ENCODE measurements around the gene STK24. TPM values are rescaled to one million over a fixed set of nuclear protein-coding genes. Genes with fewer than 3 reads are reported as not detected.
"Not testable (repeated sequence)": the region's sequence is repeated elsewhere in the genome, so short reads cannot be mapped to it uniquely, and the experiment has no call there.

STK24 gene
- 27.3 and 43.2 TPM in 2 replicates for total RNA-seq
- 46.3 TPM for polyA plus RNA-seq (2012)

DNA sequence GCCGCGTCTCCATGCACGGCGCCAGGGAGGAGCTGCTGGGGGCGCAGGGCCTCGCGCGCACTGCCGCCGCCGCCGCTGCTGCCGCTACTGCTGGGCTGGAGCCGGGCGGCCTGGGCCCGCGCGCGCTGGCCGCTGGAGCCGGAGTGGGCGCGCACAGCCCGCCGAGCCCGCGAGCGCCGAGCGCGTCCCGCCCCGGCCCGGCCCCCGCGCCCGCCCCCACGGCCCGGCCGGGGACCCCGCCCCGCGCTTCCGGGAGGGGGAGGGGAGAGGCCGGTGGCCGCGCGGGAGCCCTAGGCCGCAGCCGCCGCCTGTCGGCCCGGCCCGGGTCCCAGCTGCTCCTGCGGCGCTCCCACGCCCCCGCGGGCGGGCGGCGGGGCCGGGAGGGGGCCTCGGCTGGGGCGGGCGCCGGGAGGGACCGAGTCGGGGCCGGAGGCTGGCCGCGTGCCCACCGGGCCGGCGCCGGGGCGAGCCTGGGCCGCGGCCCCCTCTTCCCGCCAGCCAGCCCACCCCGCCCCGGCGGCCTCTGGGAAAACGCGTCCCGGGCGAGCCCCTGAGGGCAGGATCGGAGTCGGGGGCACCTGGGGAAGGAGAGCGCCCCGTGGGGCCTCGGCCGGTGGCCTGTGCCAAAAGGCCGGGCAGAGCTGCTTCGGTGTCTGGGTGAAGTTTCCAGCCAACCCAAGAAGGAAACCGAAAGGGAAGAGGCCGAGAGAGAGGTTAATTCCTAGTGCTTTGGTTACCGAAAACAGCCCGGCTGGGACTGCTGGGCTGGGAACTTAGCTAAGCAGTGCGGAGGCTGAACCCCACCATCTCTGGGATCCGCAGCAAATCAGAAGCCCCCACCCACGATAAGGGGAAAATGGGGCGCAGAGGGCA is at the start of gene STK24:
Gene STK24 (minus strand): TSS at position 145 of the 873 bp plus-strand sequence. CDS start 321 bp downstream, outside the sequence.
- peak; percentile 79 for DNase-seq (ENCODE audit: low read depth)

DNA sequence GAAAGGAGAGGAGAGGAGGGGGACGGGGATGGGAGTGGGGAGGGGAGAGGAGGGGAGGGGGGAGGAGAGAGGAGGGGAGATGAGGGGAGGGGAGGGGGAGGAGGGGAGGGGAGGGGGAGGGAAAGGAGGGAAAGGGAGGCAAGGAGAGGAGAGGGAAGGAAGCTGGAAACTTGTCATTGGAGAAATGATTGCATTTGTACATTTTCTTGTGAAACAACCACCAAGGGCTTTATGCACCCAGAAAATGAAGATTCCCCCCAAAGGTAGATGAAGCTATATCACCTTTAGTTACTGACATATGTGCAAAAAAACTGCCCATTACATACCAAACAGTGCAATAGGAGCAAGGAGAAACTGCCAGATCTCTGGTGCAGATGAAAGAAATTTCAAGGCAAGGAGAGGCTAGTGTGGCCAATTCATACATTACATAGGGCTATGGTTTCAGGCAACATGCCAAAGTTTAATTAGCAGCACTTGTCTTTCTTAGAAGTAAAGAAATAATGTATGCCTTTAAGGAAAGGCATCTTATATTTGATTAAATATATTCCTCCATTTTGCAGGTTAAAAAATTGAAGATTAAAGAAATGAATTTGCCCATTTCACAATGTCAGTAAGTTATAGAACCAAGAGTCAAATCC is 49.5 kb upstream of the STK24 start:
- no peak for DNase-seq (ENCODE audit: low read depth)

DNA sequence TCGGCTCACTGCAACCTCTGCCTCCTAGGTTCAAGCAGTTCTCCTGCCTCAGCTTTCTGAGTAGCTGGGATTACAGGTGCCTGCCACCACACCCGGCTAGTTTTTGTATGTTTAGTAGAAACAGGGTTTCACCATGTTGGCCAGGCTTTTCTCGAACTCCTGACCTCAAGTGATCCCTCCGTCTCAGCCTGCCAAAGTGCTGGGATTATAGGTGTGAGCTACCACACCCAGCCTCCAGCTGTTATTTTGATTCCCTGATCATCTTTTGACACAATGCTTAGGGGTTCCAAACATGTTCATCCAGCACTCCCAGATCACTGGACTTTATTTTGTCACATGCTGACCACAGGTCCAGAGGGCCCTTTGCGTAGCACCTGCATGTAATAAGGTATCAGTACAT is 47.7 kb upstream of the STK24 start:
- not testable (repeated sequence) for DNase-seq (ENCODE audit: low read depth)

DNA sequence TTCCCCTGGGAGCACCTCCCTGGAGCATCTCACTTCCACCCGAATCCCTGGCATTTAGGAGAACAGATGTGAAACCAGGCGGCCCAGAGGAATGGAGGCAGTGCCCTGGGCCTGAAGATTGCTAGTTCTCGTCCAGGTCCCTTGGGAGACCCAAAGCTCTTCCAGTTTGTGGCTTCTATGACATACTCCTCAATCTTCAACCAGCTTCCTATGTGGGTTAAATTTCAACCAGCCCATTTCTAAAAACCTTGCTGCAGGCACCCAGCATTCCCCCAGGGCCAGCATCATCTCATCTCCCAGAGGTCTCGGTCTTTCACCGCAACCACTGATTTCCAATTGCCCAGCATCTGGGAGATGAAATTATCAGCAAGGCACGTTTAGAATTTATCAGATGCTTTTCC is 46.0 kb upstream of the STK24 start:
- peak; percentile 15 for DNase-seq (ENCODE audit: low read depth)

DNA sequence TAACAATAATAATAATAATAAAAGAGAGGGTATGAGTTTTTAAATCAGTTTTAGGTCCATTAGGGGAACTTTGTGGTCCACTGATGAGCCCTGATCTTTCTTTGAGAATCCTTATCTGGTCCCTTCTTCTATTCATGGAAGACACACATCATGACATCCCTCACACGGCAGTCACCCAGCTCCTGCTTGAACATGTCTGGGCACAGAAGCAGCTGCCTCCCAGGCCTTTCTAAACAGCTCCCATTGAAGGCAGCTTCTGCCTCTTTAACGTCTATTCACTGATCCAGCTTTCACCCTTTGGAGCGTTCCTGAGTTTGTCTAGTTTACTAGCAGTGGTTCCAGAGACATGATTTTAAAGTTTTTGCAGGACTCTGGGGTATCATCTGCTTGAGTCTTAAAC is 42.6 kb upstream of the STK24 start:
- DNase-seq (ENCODE audit: low read depth), result no peak

DNA sequence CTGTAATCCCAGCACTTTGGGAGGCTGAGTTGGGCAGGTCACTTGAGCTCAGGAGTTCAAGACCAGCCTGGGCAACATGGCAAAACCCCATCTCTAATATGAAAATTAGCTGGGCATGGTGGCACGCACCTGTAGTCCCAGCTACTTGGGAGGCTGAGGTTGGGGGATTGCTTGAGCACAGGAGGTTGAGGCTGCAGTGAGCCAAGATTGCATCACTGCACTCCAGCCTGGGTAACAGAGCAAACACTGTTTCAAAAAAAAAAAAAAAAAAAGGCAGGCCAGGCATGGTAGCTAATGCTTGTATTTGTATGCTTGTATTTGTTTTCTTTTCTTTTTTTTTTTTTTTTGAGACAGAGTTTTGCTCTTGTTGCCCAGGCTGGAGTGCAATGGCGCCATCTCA is 38.7 kb upstream of the STK24 start:
- not testable (repeated sequence) for DNase-seq (ENCODE audit: low read depth)

DNA sequence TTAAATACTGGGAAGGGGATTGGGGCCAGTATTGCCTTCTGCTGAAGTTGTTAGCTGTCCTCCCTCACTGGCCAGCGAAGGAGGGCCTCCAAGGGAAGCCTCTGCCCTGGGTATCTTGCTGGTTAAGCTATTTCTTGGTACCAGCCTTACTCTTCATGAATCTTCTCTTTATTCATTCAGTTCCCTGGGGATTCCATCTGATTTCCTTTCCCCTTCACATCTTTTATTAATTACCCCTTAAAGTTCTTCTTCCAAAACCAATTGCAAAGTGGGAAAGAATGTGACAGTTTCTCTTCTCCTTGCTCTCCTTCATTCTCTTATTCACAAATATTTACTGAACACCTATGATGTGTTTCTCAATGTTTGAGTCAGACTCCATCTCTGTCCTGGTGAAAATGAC is 36.7 kb upstream of the STK24 start:
- DNase-seq (ENCODE audit: low read depth), result no peak

DNA sequence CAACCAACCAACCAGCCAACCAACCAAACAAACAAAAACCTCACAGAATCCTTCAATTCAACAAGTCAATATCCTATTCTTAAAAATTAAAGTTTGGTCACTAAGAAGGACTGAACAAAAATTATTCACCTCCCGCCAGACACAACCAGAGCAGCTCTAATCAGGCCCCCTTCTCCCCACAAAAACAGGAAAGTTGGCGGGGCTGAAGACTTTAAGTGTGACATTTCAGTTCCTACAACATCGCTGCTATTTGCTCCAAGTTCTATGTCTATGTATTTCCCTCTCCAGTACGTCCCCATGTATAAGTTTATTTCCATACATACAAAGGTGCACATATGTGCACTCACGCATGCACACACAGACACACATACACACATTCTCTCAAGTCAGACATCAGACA is 32.8 kb upstream of the STK24 start:
- DNase-seq (ENCODE audit: low read depth), result no peak

DNA sequence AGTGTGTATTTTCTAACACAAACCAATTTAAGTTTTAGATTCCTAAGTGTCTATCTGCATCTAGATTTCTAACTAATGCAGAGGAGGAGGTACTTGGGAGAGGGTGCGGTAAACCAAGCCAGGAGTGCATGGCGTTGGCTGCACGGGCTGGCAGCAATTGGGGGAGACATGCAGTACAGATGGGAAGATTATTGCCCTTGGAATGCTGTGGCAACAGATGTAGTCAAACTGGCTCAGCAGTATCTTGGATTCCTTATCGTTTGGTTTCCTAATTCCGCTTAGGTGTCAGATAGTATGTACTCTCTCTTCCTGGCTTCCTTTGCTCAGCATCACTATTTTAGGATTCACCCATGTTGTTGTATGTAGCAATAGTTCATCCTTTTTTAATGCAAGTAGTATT is 29.4 kb upstream of the STK24 start:
- peak; percentile 9 for DNase-seq (ENCODE audit: low read depth)

DNA sequence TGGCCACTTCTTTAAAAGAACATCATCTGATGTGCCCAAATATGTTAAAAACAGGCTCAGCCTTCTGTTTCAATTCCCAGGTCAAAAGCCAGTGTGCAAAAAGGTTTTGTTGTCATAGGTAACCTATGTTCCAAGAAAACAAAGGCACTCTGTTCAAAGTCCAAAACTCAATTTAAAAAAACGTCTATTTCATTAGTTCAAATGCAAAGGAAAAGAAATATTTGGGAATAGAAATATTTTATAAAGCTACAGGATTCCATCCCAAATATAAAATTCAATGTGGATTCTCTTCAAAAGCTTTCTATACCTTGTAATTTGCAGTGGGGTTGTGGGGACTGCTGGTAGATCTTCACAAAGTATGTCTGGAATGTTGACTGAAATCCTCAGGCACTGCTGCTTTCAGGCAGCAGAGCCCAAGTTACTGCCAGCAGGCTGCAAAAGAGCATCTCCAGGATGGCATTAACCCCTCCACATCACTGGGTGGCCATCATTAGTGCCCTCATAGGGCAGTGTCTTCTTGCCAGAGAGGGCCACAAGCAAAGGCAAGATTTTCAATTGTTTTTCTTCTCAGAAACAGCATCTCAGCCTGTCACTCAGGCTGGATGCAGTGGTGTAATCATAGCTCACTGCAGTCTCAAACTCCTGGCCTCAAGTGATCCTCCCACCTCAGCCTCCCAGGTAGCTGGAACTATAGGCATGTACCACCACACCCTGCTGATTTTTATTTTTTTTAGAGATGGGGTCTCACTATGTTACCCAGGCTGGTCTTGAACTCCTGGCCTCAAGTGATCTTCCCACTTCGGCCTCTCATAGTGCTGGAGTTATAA is 22.8 kb upstream of the STK24 start:
- no peak for DNase-seq (ENCODE audit: low read depth)

DNA sequence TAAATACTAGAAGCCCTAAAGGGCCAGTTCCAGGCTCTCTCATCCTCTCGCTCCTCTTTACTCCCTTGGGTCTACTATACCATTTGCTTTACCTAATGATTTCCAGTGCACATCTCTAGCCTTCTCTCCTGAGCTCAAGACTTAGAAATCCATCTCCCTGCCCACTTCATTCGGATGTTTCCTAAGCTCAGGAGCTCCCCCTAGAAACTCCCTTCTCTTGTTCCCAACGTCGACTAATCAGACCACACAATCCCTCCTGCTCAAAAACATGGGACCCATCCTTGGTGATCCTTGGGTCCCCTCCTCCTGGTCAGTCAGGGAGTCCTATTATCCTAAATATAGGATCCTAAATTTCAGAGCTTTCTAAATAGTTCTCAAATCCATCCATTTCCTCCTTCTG is 21.1 kb upstream of the STK24 start:
- no peak for DNase-seq (ENCODE audit: low read depth)

DNA sequence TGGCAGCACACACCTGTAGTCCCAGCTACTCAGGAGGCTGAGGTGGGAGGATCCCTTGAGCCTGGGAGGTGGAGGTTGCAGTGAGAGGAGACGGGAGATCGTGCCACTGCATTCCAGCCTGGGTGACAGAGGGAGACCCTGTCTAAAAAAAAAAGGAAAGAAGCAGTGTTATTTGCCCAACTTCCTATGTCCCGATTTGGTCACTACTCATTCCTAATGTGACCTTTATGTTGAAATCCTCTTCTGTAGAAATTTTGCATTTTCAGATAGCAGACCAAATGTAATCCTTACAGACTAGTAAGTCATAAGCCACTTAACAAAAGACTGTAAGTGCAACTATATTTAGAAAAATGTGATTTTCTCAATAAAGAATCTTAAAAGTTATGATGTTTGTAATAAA is 18.2 kb upstream of the STK24 start:
- DNase-seq (ENCODE audit: low read depth), result no peak

DNA sequence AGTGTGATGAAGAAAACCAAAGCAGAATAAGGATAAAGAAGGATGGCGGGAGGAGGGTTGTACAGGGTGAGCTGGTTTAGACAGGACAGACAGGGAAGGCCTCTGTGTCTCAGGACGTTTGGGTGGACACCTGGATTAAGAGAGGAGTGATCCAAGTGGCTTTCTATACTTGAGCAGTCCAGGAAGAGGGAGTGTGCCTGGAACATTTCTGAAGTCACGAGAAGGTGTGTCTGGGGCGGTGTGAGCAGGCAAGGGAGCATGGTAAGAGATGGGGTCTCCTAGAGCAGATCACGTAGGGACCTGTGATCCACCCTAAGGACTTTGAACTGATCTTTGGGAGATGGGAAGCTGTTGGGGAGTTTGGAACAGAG is 15.4 kb upstream of the STK24 start:
- no peak for DNase-seq (ENCODE audit: low read depth)

DNA sequence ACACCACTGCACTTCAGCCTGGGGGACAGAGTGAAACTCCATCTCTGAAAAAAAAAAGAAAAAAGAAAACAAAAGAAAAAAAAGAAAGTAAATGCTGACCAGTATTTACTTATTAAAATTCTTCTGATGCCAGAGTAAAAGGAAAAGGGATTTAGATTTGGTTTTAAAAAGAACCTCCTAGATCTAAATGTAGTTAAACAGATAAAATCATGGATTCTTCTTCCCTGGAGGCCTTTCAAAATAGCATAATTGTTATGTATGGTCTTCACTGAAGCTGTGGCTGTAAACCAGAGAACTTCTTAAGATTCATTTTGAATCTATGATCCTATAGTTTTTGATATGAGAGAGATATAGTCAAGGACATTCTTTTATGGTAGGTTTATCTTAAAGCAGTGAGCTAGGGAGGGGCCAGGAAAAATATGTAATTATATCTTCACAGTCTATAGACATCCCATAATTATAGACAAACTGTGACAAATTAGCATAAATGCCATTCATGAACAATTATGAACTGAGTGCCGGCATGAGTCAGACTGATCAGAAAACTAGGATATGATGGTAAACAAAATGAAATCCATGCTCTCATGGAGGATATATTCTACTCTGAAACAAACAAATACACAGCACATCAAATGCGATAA is 14.9 kb upstream of the STK24 start:
- DNase-seq (ENCODE audit: low read depth), result no peak

DNA sequence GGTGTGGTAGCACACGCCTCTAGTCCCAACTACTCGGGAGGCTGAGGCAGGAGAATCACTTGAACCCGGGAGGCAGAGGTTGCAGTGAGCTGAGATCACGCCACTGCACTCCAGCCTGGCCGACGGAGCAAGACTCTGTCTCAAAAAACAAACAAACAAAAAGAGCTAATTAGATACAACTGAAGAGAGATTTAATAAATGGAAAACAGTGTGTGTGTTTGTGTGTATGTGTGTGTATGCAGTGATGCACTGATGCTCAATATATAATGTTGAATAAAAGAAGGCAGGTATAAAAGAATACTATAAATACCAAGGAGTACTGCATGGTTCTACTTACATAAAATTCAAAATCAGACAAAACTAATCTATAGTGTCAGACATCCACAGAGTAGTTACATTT is 13.6 kb upstream of the STK24 start:
- DNase-seq (ENCODE audit: low read depth), result not testable (repeated sequence)

DNA sequence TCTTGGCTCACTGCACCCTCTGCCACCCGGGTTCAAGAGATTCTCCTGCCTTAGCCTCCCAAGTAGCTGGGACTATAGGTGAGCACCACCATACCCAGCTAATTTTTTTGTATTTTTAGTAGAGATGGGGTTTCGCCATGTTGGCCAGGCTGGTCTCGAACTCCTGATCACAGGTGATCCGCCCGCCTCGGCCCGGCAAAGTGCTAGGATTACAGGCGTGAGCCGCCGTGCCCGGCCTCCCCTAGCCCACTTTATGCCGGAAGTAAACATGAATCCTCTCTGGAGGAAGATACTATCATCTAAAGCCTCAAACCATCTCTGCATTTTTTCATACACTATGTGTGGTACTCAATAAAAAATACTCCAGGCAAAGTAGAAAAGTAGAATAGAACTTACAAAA is 12.6 kb upstream of the STK24 start:
- not testable (repeated sequence) for DNase-seq (ENCODE audit: low read depth)

DNA sequence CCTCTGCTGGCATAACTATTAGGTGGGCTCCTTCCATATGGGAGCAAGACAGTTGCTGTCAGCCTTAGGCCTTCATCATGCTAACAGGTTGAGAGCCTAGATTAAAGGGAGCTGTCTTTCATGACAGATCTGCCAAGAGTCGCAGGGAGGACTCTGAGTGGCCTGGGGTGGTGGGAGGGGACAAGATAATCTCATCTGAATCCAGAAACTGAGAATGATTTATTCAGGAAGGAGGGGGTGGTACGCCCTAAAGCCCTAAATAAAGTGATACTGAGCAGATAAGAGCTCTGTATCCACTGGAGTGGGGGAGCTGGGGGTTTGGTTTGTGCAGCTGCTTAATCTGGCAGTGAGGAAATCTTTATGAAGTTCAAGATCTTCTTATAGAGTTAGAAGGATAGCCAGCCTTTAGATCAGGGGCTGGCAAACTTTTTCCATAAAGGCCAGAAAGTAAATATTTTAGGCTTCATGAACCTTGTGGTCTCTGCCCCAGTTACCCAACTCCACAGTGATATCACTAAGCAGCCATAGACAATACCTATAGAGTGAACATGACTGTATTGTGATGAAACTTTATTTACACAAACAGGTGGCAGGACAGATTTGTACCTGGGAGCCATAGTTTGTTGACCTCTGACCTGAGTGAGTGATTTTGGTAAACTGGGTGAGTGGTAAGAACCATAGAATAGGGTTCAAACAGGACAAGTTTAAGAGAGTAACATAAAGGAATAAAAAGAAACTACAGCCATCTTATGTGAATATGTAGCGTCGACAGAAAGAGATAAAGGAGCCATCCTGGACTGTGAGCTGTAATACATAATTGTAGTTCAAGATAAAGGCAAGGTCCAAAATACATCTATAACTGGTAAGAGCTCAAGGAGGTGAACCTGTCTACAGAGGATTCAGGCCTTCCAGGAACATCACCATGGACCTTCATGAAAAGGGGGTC is 9.8 kb upstream of the STK24 start:
- no peak for DNase-seq (ENCODE audit: low read depth)

DNA sequence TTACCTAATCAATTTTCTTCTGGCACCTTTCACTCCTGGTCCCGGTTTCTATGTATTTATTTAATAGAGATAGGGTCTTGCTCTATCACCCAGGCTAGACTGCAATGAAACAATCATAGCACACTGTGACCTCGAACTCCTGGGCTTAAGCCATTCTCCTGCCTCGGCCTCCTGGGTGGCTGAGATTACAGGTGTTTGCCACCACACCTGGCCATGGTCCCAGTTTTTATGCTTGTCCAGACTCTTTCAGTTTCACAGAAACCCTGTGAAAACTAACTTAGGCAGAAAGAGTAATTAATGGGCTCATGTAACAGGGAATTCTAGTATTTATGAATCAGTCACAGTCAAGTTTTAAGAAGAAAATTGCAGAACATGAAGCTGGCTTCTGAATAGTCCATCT is 9.0 kb upstream of the STK24 start:
- no peak for DNase-seq (ENCODE audit: low read depth)

DNA sequence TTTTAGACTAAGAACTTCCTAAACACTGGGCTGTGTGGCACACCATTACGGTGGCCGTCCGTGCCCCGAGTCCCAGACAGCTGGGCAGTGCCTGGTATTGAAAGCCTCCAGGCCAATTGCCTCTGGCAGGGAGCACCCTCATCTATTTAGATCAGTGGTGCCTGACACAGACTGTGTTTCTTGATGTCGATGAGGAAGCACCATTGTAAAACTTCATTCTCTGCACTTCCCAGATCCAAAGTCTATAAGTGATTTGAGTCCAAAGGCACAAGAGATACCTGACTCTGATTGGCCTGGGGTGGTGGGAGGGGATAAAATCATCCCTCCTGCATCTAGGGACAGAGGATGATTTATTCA is 8.5 kb upstream of the STK24 start:
- no peak for DNase-seq (ENCODE audit: low read depth)

DNA sequence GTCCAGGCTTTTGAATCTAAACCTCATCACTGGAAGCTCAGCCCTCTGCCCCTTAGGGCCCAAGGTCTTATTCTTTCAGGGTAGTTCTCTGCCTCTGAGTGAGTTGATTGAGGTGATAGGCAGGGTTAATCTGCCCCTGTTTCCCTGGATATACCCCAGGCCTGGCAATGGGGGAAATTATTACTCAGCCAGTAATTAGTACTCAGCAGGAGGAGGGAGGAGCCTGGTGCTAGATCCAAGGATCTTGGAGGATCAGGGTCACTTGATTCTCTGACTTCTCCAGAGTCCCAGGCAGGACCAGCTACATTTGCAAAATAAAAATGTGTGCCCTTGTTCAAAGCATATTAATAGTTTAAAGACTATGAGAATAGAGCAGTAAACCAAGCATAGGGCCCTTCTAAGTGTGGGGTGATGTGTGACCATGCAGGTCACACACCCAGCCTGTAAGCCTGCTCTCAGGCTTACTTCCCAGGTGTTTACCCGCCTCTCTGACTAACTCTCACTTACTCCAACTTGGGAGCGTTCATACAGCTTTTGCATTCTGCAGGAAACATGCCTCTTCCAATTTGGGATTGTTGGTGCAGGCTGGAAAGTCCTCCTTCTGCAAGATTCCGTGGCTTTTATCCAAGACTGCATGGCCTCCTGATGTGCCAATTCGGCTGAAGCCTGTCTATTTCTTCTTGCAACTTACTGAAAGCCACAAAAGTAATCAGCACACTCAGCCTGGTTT is 7.9 kb upstream of the STK24 start:
- DNase-seq (ENCODE audit: low read depth), result no peak
